ENCODE measurements around the gene GGA2.
"Not testable (repeated sequence)": the region's sequence is repeated elsewhere in the genome, so short reads cannot be mapped to it uniquely, and the experiment has no call there.

GGA2 gene

GRCh38 chr16:23510164-23510914 lies at the start of gene GGA2:
GGA2 (minus strand) TSS chr16:23510494; CDS start chr16:23510411, 83 bp downstream.
- DNase-seq (ENCODE audit: low read depth), result peak; percentile 37
- peak within 1 kb of the TSS; percentile 69 for H3K4me3 ChIP-seq (ENCODE audit: low read depth, low read length)

- peak overlapping the region; percentile 93 for H3K4me3 ChIP-seq (ENCODE audit: low read depth, low read length)
- no peak for DNase-seq (ENCODE audit: low read depth)
Observed at GRCh38 chr16:23557779-23558702, 47.7 kb upstream of the GGA2 start.

- H3K4me3 ChIP-seq (ENCODE audit: low read depth, low read length), result peak within 1 kb of the TSS; percentile 93
- DNase-seq (ENCODE audit: low read depth), result peak; percentile 94
Observed at GRCh38 chr16:23556881-23557778, 46.8 kb upstream of the GGA2 start, which contains the start of the genes EARS2 and UBFD1. EARS2 (minus strand) TSS chr16:23557350; CDS start chr16:23557343, 7 bp downstream. UBFD1 (plus strand) TSS chr16:23557727; CDS start chr16:23557743, 16 bp downstream.

GRCh38 chr16:23554536-23554935 lies 44.2 kb upstream of the GGA2 start:
- no peak overlapping the region for H3K4me3 ChIP-seq (ENCODE audit: low read depth, low read length)
- DNase-seq (ENCODE audit: low read depth), result no peak

GRCh38 chr16:23552161-23552560 lies 41.9 kb upstream of the GGA2 start:
- no peak for DNase-seq (ENCODE audit: low read depth)
- H3K4me3 ChIP-seq (ENCODE audit: low read depth, low read length), result no peak overlapping the region

GRCh38 chr16:23549938-23550337 lies 39.6 kb upstream of the GGA2 start:
- DNase-seq (ENCODE audit: low read depth), result no peak
- H3K4me3 ChIP-seq (ENCODE audit: low read depth, low read length), result no peak overlapping the region

- no peak for DNase-seq (ENCODE audit: low read depth)
- no peak overlapping the region for H3K4me3 ChIP-seq (ENCODE audit: low read depth, low read length)
Observed at GRCh38 chr16:23544436-23544835, 34.1 kb upstream of the GGA2 start.

- not testable (repeated sequence) for DNase-seq (ENCODE audit: low read depth); H3K4me3 ChIP-seq (ENCODE audit: low read depth, low read length)
Observed at GRCh38 chr16:23540817-23541178, 30.5 kb upstream of the GGA2 start.

- no peak for DNase-seq (ENCODE audit: low read depth)
Observed at GRCh38 chr16:23539984-23540816, 29.9 kb upstream of the GGA2 start.

GRCh38 chr16:23538919-23539278 lies 28.6 kb upstream of the GGA2 start:
- DNase-seq (ENCODE audit: low read depth), result no peak
- H3K4me3 ChIP-seq (ENCODE audit: low read depth, low read length), result no peak overlapping the region

More at GRCh38 chr16:23539984-23540816, 29.9 kb upstream of the GGA2 start:
- no peak overlapping the region for H3K4me3 ChIP-seq (ENCODE audit: low read depth, low read length)

- no peak for DNase-seq (ENCODE audit: low read depth)
- no peak overlapping the region for H3K4me3 ChIP-seq (ENCODE audit: low read depth, low read length)
Observed at GRCh38 chr16:23537390-23537789, 27.1 kb upstream of the GGA2 start.

- DNase-seq (ENCODE audit: low read depth), result no peak
- H3K4me3 ChIP-seq (ENCODE audit: low read depth, low read length), result no peak overlapping the region
Observed at GRCh38 chr16:23535901-23536300, 25.6 kb upstream of the GGA2 start.

- no peak overlapping the region for H3K4me3 ChIP-seq (ENCODE audit: low read depth, low read length)
- no peak for DNase-seq (ENCODE audit: low read depth)
Observed at GRCh38 chr16:23534868-23535860, 24.9 kb upstream of the GGA2 start.

- no peak for DNase-seq (ENCODE audit: low read depth)
- no peak overlapping the region for H3K4me3 ChIP-seq (ENCODE audit: low read depth, low read length)
Observed at GRCh38 chr16:23532448-23532847, 22.2 kb upstream of the GGA2 start.

- no peak for DNase-seq (ENCODE audit: low read depth)
- H3K4me3 ChIP-seq (ENCODE audit: low read depth, low read length), result no peak overlapping the region
Observed at GRCh38 chr16:23530062-23530461, 19.8 kb upstream of the GGA2 start.

GRCh38 chr16:23528644-23529310 lies 18.5 kb upstream of the GGA2 start:
- no peak overlapping the region for H3K4me3 ChIP-seq (ENCODE audit: low read depth, low read length)
- DNase-seq (ENCODE audit: low read depth), result no peak

Measured in skeletal muscle cell (primary cell).